MM.1S (cell line): ENCODE data around the gene KAZALD1.

Experiments
- DNase-seq: peaks from one replicate; pipeline ENCODE4 v3.0.0-alpha.2; 2015
- H2AFZ ChIP-seq: fragments of 300-600 bp; sonication (generic); 2 replicates; pipeline ENCODE4 v1.6.0; 2016; ENCODE audit warnings: antibody characterized with exemption, low read length
- H3F3A ChIP-seq: fragments of 300-600 bp; sonication (generic); 2 replicates; pipeline ENCODE4 v1.6.1; 2016; ENCODE audit warnings: mild to moderate bottlenecking, antibody characterized with exemption, low read length, moderate library complexity, mixed read lengths; ENCODE audit not compliant: insufficient read depth
- H3K27ac ChIP-seq: fragments of 300-600 bp; sonication (generic); 2 replicates; pipeline ENCODE4 v1.5.1; 2016; ENCODE audit warnings: mild to moderate bottlenecking, low read length
- H3K27me3 ChIP-seq: fragments of 300-600 bp; sonication (generic); replicated peaks from 2 replicates; pipeline ENCODE4 v1.6.0; 2016; ENCODE audit warnings: low read length; ENCODE audit not compliant: insufficient read depth
- H3K36me3 ChIP-seq: fragments of 300-600 bp; sonication (generic); replicated peaks from 2 replicates; pipeline ENCODE4 v1.6.1; 2016; ENCODE audit warnings: mild to moderate bottlenecking, low read length, mixed read lengths; ENCODE audit not compliant: insufficient read depth
- H3K4me1 ChIP-seq: fragments of 300-600 bp; sonication (generic); 2 replicates; pipeline ENCODE4 v1.6.1; 2016; ENCODE audit warnings: low read length, mixed read lengths
- H3K4me2 ChIP-seq: fragments of 300-600 bp; sonication (generic); 2 replicates; pipeline ENCODE4 v1.6.0; 2016; ENCODE audit warnings: low read depth, low read length
- H3K4me3 ChIP-seq: fragments of 300-600 bp; sonication (generic); 2 replicates; pipeline ENCODE4 v1.5.1; 2016; ENCODE audit warnings: low read length, mixed read lengths
- H3K79me2 ChIP-seq: fragments of 300-600 bp; sonication (generic); 2 replicates; pipeline ENCODE4 v1.6.1; 2016; ENCODE audit warnings: mixed run types, low read length, mixed read lengths
- H3K9ac ChIP-seq: fragments of 300-600 bp; sonication (generic); 2 replicates; pipeline ENCODE4 v1.6.1; 2016; ENCODE audit warnings: low read length, mixed read lengths
- H3K9me2 ChIP-seq: fragments of 300-600 bp; sonication (generic); replicated peaks from 2 replicates; pipeline ENCODE4 v1.6.1; 2016; ENCODE audit warnings: mild to moderate bottlenecking, low read length, mixed read lengths; ENCODE audit not compliant: insufficient read depth
- H3K9me3 ChIP-seq: fragments of 300-600 bp; sonication (generic); replicated peaks from 2 replicates; pipeline ENCODE4 v1.6.1; 2016; ENCODE audit warnings: mild to moderate bottlenecking, low read length, mixed read lengths; ENCODE audit not compliant: insufficient read depth
- H4K20me1 ChIP-seq: fragments of 300-600 bp; sonication (generic); 2 replicates; pipeline ENCODE4 v1.6.1; 2016; ENCODE audit warnings: mild to moderate bottlenecking, low read length, moderate library complexity, mixed read lengths; ENCODE audit not compliant: insufficient read depth
- CTCF ChIP-seq: fragments of 300-600 bp; sonication (generic); IDR thresholded peaks from 2 replicates; pipeline ENCODE4 v1.5.1; 2016; ENCODE audit warnings: antibody characterized with exemption, low read length, mixed read lengths
- EZH2 ChIP-seq: fragments of 300-600 bp; sonication (generic); optimal IDR thresholded peaks from 2 replicates; pipeline ENCODE3; 2017; ENCODE audit warnings: low read depth, mild to moderate bottlenecking, antibody characterized with exemption, low read length, mixed read lengths
- EZH2phosphoT487 ChIP-seq: fragments of 300-600 bp; sonication (generic); IDR thresholded peaks from 2 replicates; pipeline ENCODE4 v1.6.1; 2018; ENCODE audit warnings: antibody characterized with exemption, low read length

KAZALD1 gene

GRCh38 chr10:101101372-101101881 lies 39.6 kb downstream of the KAZALD1 start:
- TF ChIP-seq EZH2phosphoT487 (no peak), EZH2 (no peak), CTCF (no peak)
- Histone ChIP-seq H3F3A (no peaks in the 10 kb centered on the region), H3K4me2 (no peak overlapping the region), H3K27ac (no peak overlapping the region), H3K9me3 (no peaks in the 10 kb centered on the region), H3K9ac (no peak overlapping the region), H3K4me3 (no peak overlapping the region), H3K27me3 (peaks cover 34% of the 10 kb centered on the region), H3K79me2 (no peaks in the 10 kb centered on the region), H2AFZ (no peak overlapping the region), H3K9me2 (no peaks in the 10 kb centered on the region), H4K20me1 (no peaks in the 10 kb centered on the region), H3K4me1 (no peaks in the 10 kb centered on the region), H3K36me3 (no peaks in the 10 kb centered on the region)
- no peak for DNase-seq

- Histone ChIP-seq H3K36me3 (no peaks in the 10 kb centered on the region), H3K9ac (no peak overlapping the region), H3K9me3 (no peaks in the 10 kb centered on the region), H2AFZ (no peak overlapping the region), H3K27me3 (peaks cover 35% of the 10 kb centered on the region), H3K27ac (no peak overlapping the region), H3K4me2 (no peak overlapping the region), H3K9me2 (no peaks in the 10 kb centered on the region), H3K79me2 (no peaks in the 10 kb centered on the region), H3K4me3 (no peak overlapping the region), H4K20me1 (no peaks in the 10 kb centered on the region), H3K4me1 (no peaks in the 10 kb centered on the region), H3F3A (no peaks in the 10 kb centered on the region)
- DNase-seq: no peak
- no peak for TF ChIP-seq CTCF
- no peak for TF ChIP-seq EZH2phosphoT487
- TF ChIP-seq EZH2: no peak
These were observed 41.6 kb downstream of the KAZALD1 start for GRCh38 chr10:101103430-101103829.

GRCh38 chr10:101106351-101106750 lies 44.6 kb downstream of the KAZALD1 start:
- Histone ChIP-seq H2AFZ (no peak overlapping the region), H4K20me1 (no peaks in the 10 kb centered on the region), H3F3A (no peaks in the 10 kb centered on the region), H3K9me3 (no peaks in the 10 kb centered on the region), H3K27me3 (peaks cover 25% of the 10 kb centered on the region), H3K9me2 (no peaks in the 10 kb centered on the region), H3K9ac (no peak overlapping the region), H3K4me2 (no peak overlapping the region), H3K4me1 (no peaks in the 10 kb centered on the region), H3K27ac (no peak overlapping the region), H3K4me3 (no peak overlapping the region), H3K79me2 (no peaks in the 10 kb centered on the region), H3K36me3 (no peaks in the 10 kb centered on the region)
- no peak for DNase-seq
- no peak for TF ChIP-seq EZH2
- TF ChIP-seq CTCF: no peak
- TF ChIP-seq EZH2phosphoT487: no peak
